OCI-LY1 (cell line): ENCODE measurements around the gene HTATIP2.

Experiments
- CTCF ChIP-seq: fragments of 200-600 bp; sonication (generic), shearing (Covaris generic); IDR thresholded peaks from 2 replicates; pipeline ENCODE4 v1.5.1; 2017; ENCODE audit warnings: mild to moderate bottlenecking, antibody characterized with exemption, low read length, moderate library complexity, mixed read lengths
- EZH2 ChIP-seq: fragments of 200-600 bp; sonication (generic), shearing (Covaris generic); IDR thresholded peaks from 2 replicates; pipeline ENCODE4 v1.8.0; 2017; ENCODE audit warnings: borderline replicate concordance, mixed run types, mild to moderate bottlenecking, antibody characterized with exemption, low read length, moderate library complexity, mixed read lengths

- TF ChIP-seq EZH2 (no peak), CTCF (no peak)
These were observed 39.5 kb downstream of the HTATIP2 start for GRCh38 chr11:20403059-20403458.
